ENCODE measurements around the gene GUCY2D.
"Not testable (repeated sequence)": the region's sequence is repeated elsewhere in the genome, so short reads cannot be mapped to it uniquely, and the experiment has no call there.

The GUCY2D gene

GRCh38 chr17:8016632-8017424, 14.4 kb downstream of the GUCY2D start:
- DNase-seq (ENCODE audit: low read depth): no peak

GRCh38 chr17:8018436-8018835, 16.0 kb downstream of the GUCY2D start:
- no peak for DNase-seq (ENCODE audit: low read depth)

- DNase-seq (ENCODE audit: low read depth): no peak
Measured at GRCh38 chr17:8019166-8019565, 16.8 kb downstream of the GUCY2D start.

- DNase-seq (ENCODE audit: low read depth): no peak
Measured at GRCh38 chr17:8019665-8020650, 17.5 kb downstream of the GUCY2D start.

- DNase-seq (ENCODE audit: low read depth): no peak
Measured at GRCh38 chr17:8020776-8021564, 18.6 kb downstream of the GUCY2D start.

GRCh38 chr17:8021565-8022359, 19.3 kb downstream of the GUCY2D start:
- DNase-seq (ENCODE audit: low read depth): no peak

- DNase-seq (ENCODE audit: low read depth): no peak
Measured at GRCh38 chr17:8022360-8023003, 20.1 kb downstream of the GUCY2D start.

- DNase-seq (ENCODE audit: low read depth): not testable (repeated sequence)
Measured at GRCh38 chr17:8024161-8024560, 21.7 kb downstream of the GUCY2D start.

- DNase-seq (ENCODE audit: low read depth): no peak
Measured at GRCh38 chr17:8025176-8025911, 22.9 kb downstream of the GUCY2D start.

GRCh38 chr17:8029121-8029520, 26.7 kb downstream of the GUCY2D start:
- DNase-seq (ENCODE audit: low read depth): no peak

- no peak for DNase-seq (ENCODE audit: low read depth)
Measured at GRCh38 chr17:8031261-8031661, 28.8 kb downstream of the GUCY2D start.

- DNase-seq (ENCODE audit: low read depth): no peak
Measured at GRCh38 chr17:8031950-8032349, 29.5 kb downstream of the GUCY2D start.

- DNase-seq (ENCODE audit: low read depth): no peak
Measured at GRCh38 chr17:8032442-8032841, 30.0 kb downstream of the GUCY2D start.

GRCh38 chr17:8038954-8039610, 36.7 kb downstream of the GUCY2D start, which contains the start of gene ALOX15B:
Gene ALOX15B, plus strand, starts transcription at chr17:8039059. Its CDS starts 97 bp downstream, at chr17:8039156.
- DNase-seq (ENCODE audit: low read depth): no peak

- DNase-seq (ENCODE audit: low read depth): no peak
Measured at GRCh38 chr17:8039611-8040168, 37.3 kb downstream of the GUCY2D start.

- no peak for DNase-seq (ENCODE audit: low read depth)
Measured at GRCh38 chr17:8041249-8041928, 39.0 kb downstream of the GUCY2D start.

- no peak for DNase-seq (ENCODE audit: low read depth)
Measured at GRCh38 chr17:8041979-8042378, 39.6 kb downstream of the GUCY2D start.
